HG03565 (cell line): ENCODE results near the gene POLL.

Source experiments
- ATAC-seq: cut with Tn5 transposase; IDR thresholded peaks from one replicate; pipeline ENCODE4 v1.9.1; 2021; ENCODE audit warnings: mild to moderate bottlenecking, moderate library complexity; ENCODE audit not compliant: unreplicated experiment

POLL gene

DNA sequence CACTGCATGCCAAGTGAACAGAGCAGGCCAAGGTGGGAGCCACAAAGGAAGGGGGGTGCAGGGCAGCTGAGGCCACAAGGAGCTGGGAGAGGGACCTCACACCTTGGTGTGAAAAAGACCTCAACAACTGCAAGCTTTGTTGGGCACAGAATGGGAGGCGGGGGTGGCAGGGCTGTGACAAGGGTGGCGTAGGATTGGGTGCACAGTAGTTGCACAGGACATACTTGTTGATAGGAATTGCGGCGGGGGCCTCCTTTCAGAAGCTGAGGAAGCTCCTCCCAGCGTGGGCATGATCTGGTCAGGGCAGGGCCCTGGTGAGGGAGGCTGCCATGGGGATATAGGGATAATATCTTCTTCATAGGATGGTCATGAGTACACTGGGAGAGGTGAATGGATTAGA lies 25.8 kb downstream of the POLL start:
- no peak for ATAC-seq

DNA sequence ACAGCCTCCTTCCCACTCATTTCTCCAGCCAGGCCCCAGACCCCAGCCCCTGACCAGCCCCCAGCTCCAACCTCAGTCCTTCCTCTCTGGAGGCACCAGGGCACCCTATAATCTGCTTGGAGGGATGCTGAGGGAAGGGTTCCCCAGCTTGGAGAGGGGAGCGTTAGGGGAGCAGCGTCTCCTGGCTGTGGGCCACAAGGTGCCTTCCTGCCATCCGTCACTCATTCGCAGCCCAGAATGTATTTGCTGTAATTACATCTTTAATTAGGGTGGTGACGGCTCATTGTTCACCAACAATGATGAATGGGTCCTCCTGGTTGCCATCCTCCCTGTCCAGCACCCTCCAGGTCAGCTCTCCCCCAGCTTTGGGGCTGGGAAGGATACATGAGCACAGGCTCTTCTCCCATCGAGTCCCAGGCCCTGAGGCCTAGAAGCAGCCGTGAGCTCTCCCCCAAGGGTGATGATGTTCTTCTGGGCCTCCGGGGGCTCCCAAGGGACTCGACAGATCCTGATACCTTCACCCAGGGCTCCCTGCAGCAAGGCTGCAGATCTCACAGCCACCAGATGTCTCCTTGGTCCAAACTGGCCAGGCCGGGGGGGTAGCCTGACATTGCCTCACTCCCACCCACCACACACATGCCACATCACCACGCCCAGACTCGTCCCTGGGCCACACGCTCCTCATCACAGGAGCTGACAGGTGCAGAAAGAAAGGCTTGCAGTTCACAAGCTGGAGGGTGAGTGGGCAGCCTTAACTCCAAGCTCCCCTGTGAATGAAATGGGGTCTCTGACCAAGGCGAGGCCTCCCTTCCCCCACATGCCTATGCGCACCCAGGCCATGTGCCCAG lies 26.8 kb downstream of the POLL start:
- no peak for ATAC-seq

DNA sequence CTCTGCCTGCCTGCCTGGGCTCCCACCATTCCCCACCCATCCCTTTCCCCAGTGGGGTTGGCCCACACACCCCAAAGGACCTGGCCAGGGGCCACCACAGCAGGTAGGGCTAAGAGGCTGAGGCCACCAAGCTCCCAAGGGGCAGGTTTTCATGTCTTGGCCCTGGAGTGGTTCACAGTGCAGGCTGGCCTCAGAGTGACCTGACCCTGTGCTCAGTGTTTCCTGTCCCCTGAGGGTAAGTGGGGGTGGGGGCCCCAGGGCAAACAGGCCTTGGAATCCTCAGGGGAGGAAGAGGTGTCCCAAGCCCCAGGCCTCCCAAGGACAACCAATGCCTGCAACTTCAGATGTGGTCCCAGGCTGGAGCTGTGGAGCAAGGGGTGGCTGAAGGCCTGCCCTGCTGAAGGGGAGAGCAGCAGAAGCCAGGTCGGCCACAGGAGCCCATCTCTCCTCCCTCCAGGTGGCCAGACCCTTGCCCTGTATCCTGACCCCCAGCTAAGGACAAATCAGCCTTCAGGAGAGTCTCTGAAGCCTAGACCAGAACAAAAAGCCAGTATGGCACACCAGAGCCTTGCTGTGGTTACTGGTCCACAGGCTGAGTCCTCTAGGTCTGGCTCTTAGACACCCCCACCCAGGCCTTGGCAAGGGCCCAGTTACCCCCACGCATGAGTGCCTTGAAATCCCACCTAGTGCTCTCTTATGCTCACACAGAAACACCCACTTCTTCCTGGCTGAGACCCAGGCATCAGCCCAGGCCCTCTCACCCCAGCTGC lies 27.6 kb downstream of the POLL start:
- ATAC-seq: no peak

DNA sequence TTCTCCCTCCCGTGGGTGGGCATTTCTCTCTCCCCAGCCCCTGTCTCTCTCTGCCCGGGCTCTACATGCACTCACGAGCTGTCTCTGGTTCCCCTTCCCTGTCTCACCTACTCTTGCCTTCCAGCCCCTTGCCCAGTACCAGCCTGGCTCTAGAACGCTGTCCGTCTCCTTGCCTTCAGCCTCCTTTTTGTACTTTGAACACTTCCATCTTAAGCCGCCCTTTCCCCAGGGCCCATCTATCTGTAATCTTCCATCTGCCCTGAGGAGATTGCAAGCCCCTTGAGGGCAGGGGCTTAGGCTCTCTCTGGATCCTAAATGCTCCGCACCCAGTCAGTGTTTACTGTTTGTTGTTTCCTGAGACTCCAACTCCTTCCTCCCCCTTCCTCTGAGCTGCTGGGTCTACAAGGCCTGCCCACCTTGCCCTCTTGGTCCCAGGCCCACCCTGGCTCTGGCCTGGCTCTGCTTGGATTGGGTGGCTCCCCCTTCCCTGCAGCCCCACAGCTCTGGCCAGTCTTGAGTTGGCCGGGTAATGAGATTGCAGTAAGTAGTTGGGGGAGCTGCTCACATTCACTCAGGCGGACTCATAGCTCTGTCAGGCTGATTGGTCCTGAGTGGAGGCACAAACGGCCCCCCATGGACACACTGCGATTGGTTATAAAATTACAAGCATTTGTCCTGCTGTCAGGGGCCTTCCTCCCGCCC lies 28.3 kb downstream of the POLL start:
- no peak for ATAC-seq

DNA sequence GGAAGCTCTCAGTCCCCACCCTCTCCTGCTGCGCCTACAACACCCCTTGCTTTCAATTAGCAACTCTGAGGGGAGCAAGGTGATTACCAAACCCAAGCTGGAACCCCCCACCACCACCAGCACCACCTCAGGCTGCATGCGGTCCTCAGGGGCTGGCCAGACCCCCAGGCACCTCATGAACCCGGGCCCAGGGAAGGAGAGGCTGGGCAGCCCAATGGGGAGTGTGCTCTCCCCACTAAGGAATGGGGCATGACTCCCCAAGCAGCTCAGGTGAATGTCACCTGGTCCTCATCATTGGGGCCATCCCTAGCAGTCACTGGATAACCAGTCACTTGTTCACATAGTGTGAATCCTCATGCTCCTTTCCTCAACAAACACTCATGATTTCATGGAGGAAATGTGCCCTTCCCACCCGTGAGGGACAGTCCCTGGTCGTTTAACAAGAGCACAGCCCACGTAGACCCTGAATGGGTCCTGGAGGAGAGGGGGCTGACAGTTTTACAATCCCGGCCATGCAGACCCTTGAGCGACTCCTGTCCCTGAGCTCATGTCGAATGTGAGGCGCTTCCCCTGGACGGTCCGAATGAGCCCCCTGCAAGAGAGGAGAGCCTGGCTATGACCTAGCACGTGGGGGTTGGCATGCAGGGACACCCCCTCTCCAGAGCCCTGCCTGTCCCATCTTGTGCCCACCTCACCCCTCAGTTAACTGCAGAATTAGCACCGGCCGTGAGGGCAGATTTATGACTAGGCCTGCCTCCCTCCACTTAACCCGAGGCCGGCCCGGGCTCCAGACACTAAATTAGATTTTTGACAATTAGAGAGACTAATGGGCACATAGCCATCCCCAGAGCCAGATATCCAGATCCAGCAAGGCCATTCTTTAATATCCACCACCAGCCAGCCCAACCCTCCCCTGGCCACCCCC lies 29.1 kb downstream of the POLL start:
- no peak for ATAC-seq

DNA sequence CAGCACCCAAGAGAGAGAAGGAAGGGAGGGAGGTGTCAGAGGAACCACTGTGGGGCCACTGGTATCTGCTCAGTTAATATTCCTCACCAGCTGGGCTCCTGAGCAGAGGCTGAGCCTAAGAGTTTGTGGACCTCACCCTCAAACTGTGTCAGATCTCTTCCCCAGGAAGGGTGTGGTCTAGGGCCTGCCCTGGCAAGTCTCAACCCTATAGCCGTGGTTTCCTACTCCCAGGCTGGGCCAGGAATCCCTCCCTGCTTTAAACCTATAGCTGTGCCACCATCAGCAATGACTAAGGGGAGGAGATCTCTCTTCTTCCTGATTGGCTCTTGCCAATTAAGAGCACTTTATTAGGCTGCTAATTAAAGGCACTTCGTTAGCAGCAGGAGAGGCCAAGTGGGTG lies 29.9 kb downstream of the POLL start:
- no peak for ATAC-seq

DNA sequence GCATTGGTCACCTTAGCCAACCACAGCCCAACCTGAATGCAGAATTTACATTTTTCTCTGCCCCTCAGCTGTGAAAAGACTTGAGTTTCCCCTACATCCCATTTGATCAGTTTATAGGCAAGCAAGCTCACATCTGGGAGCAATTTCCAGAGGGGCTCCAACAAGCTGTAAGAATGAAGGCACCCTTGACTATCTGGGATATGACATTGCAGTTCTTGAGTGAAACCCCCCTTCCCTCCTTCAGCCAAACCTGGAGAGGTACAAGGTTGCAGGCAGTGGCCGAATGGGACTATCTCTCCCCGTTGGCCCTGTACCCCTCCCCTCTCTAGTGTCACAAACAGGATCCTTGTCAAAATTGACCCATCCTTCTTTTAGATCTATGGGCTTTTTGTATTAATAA lies 30.5 kb downstream of the POLL start:
- ATAC-seq: no peak

DNA sequence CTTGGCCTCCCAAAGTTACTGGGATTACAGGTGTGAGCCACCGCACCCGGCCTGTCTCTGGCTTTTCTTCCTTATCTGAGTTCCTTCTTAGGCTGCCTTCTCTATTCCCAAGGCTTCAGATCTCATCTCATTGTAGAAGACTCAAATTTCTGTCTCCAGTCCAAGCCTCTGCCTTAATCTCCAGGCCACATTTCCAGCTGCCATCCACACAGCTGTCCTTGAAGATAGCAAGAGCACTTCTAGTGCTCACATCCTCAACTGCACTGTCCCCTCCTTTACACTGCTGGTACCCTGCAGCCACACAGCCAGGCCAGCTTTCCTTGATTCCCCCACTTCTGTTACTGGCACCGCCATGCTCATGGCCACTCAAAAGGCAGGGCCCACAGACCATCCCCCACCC lies 35.6 kb downstream of the POLL start:
- ATAC-seq: no peak

DNA sequence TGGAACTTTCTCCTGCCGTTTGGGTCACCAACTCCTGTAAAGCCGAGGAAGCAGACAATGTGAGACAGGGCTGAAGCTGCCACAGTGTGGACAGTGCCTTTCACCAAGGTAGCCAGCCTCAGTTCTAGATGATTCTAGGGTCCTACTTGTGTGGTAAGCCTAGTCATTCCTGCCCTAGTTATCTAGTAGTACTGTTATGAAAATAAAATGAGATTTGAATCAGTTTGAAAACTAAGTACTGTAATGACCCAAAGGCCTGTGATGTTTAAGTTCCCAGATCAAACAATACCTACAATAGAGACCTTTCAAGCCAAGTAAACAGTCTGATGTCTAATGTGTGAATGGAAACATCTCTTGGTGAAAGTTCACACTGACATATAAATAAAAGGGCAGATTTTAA lies 37.1 kb downstream of the POLL start:
- no peak for ATAC-seq

DNA sequence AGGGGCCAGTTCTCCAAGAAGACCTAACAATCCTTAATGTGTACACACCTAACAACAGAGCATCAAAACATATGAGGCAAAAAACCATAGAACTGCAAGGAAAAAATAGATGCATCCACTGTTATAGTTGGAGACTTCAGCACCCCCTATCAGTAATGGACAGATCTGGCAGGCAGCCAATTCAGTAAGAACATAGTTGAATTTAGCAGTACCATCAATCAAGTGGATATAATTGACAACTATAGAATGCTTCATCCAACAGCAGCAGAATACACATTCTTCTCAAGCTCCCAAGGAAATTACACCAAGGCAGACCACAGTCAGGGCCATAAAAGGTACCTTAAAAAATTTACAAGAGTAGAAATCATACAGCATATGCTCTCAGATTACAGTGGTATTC lies 42.2 kb downstream of the POLL start:
- no peak for ATAC-seq

DNA sequence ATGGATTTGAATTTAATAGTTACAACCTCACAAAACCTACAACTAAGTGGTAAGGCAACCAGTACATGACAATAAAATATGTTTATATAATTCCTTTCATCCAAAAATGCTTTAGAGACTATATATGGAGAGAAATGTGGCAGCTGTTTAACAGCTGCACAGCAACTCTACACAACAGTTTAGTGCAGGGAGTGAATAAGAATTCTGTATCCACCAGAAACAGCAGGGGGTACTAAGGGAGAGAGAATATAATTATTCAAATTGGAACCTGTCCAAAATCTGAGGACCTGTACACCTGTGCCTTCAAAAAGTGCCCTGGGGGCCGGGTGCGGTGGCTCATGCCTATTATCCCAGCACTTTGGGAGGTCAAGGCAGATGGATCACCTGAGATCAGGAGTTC lies 49.6 kb downstream of the POLL start:
- no peak for ATAC-seq

DNA sequence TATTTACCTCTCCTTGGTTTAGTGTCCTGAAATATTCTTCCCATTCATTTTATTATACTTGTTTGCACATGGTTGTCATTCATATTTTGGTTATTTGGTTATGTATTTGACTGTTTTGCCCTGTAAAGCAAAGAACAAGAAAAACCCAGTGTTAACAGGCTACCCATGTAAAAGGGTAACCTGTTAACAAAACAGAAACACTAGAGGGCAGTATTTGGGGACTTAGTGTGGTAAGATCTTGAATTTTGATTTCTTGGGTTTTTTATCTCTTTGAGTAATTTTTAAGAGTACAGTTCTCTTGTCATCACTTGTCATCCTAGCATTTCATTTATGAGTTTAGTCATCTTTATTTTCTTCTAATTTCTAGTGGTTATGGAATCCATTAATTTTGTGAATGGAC lies 51.3 kb downstream of the POLL start:
- no peak for ATAC-seq

DNA sequence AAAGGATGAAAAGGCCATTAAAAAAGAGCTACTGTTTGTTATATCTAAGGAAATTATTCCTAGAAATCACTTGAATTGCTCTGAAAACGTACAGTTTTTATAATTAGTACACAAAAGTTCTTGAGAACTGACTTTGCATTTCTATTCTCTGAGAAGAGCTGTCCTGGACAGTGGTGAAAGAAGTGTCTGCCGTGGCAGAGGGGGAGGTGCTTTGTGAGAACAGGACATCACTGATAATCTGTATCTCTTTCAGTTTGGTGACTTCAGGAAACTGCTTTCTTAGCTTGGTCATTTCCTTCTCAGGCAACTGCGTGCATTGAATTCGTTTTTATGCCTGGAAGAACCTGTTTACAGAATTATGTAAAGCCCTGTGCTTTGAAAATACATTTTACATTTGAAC lies 52.1 kb downstream of the POLL start:
- ATAC-seq: no peak

DNA sequence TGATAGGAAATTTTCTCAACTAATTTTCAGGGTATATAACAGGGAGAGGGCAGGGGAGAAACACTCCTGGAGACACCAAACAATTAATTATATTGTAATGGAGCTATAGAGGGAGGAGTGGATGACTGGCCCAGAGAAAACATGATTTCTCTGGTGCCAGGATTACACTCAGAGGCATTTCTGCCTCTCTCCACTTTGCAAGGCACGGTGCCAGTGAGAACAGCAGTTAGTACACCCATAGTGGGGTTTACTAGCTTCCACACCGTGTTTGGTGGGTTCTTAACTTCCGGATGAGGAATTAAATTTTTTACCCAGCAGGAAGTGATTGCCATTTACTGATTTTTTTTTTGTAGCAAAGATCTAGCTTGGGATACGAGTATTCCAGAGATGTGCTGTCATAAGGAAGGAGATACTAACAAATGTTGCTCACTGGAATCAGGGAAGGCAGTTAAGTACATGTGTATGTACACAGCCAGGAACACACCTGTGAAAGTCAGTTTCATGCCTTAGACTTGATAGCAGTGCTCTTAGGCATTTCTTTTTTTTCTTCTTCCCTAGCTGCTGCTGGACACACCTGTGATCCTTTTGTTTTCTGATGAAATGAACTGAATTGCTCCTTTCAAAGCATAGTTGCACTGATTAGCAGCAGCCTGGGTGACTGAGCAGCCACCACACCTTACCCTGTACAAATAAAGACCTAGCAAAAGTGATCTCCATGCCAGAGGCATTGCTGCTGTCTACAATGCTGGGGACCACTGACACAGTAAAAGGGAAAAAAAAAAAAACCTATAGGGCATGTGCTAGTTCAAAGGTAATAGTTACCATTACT lies 58.1 kb downstream of the POLL start:
- ATAC-seq: no peak

DNA sequence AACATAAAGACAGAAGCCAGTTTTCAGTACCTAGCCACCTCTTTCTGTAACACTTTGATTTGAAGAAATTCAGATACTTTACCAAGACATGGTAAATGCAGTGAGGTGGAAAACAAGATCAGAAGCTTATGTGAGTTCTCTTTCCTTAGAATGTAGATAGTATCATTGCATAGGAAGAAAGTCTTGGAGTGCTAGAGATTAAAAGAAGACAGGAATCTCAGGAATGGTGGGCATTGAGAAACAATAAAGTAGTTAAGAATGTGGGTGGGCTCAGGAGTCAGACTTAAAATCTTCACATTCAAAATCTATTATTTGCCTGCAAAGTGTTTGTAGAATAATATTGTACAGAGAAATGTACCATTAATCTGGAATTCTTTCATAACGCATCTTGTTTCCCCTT lies 58.9 kb downstream of the POLL start:
- no peak for ATAC-seq
